Colonic mucosa (tissue), 4 donors: ENCODE data around the gene LGALS3BP. TPM values are rescaled to one million over a fixed set of nuclear protein-coding genes. Genes with fewer than 3 reads are reported as not detected.

Experiments
- DNase-seq: peaks from one replicate; pipeline ENCODE4 v3.0.0-alpha.2; 2020
- H3K27ac ChIP-seq: fragments of 200-600 bp; one replicate; pipeline ENCODE4 v1.8.0; 2021
- H3K27me3 ChIP-seq: fragments of 200-600 bp; one replicate; pipeline ENCODE4 v1.8.0; 2021
- H3K36me3 ChIP-seq: fragments of 200-600 bp; one replicate; pipeline ENCODE4 v1.8.0; 2021
- H3K4me1 ChIP-seq: fragments of 200-600 bp; one replicate; pipeline ENCODE4 v1.8.0; 2021; ENCODE audit warnings: mild to moderate bottlenecking
- H3K4me3 ChIP-seq: fragments of 200-600 bp; one replicate; pipeline ENCODE4 v1.8.0; 2021
- H3K9ac ChIP-seq, 2 donors: one replicate each; pipeline ENCODE4 v1.7.0; 2013; ENCODE audit warnings: control low read depth in 2 of 2, low read depth in 2 of 2, low read length in 2 of 2
- H3K9me3 ChIP-seq: fragments of 200-600 bp; one replicate; pipeline ENCODE4 v1.8.0; 2021
- intact Hi-C: fragments of 100-400 bp; cut with DNase I; formaldehyde crosslinking; loops from one replicate; pipeline ENCODE4 v1.14.1; 2022
- total RNA-seq, 2 donors: library from RNA; stranded (reverse); fragmentation: NEBNext Ultra II Directional in 1 of 2; extraction: Animal tissue kit (Norgen Biotek cat#: 25700) in 1 of 2; gene quantifications; one replicate each; pipeline ENCODE4 v1.2.1, GENCODE V29; 2021
- TF ChIP-seq, protein P1 (sequence below): fragments of 200-600 bp; IDR thresholded peaks from one replicate; pipeline ENCODE4 v1.8.0; 2022; ENCODE audit warnings: antibody characterized with exemption, mild to moderate bottlenecking
- donor health status: healthy.
- donor health status: DM: no; HTN: no; CAD: no.
- donor health status: DM: no; HTN: no; CAD: no.

Gene LGALS3BP
- total RNA-seq, 2 donors from 2014 or later = 635 to 674 TPM

DNA sequence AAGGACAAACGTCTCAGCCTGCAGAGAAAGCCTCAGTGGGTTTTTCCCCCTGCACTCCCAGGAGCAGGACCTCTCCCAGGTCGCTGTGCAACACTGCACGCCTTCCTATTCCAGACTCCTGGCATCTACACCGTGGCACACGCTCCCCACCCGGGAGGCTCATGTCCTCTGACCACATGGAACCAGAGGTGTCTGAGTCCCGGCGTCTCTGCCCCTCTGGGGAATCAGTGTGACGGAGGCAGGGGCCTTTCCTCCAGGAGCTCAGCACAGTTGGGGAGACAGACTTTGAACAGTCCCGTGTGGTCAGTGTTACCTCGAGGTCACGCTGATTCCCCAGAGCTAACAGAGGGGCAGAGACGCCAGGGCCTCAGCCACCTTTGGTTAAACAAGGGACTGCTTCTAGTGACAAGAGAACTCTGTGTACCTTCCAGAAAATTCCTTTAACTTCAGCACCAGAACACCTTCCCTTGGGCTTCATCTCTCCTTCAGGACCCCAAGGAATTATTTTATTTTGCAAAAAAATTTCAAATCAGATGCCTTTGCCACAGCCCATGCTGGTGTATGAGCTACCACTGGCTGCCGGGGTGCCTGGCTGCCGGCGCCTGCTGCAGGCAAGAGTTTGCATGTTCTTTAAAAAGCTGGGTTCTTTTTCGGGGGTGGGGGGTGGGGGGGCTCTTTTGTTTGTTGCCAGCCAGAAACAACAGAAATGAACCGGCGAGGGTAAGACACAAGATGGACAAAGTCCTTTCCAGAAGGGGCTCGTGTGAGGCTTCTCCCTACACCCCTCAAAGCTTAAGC, 23.3 kb upstream of the LGALS3BP start:
- Histone ChIP-seq H3K27ac (peak overlapping the region; percentile 36), H3K4me3 (peak overlapping the region; percentile 23), H3K27me3 (no peaks in the 10 kb centered on the region), H3K9ac (peak overlapping the region in 1 of 2 donors; percentile 86), H3K4me1 (peaks cover 46% of the 10 kb centered on the region), H3K9me3 (no peaks in the 10 kb centered on the region), H3K36me3 (no peaks in the 10 kb centered on the region)
- DNase-seq = peak; percentile 25
- TF ChIP-seq, protein P1, sequence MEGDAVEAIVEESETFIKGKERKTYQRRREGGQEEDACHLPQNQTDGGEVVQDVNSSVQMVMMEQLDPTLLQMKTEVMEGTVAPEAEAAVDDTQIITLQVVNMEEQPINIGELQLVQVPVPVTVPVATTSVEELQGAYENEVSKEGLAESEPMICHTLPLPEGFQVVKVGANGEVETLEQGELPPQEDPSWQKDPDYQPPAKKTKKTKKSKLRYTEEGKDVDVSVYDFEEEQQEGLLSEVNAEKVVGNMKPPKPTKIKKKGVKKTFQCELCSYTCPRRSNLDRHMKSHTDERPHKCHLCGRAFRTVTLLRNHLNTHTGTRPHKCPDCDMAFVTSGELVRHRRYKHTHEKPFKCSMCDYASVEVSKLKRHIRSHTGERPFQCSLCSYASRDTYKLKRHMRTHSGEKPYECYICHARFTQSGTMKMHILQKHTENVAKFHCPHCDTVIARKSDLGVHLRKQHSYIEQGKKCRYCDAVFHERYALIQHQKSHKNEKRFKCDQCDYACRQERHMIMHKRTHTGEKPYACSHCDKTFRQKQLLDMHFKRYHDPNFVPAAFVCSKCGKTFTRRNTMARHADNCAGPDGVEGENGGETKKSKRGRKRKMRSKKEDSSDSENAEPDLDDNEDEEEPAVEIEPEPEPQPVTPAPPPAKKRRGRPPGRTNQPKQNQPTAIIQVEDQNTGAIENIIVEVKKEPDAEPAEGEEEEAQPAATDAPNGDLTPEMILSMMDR = no peak
- intact Hi-C loops = no loop called here

DNA sequence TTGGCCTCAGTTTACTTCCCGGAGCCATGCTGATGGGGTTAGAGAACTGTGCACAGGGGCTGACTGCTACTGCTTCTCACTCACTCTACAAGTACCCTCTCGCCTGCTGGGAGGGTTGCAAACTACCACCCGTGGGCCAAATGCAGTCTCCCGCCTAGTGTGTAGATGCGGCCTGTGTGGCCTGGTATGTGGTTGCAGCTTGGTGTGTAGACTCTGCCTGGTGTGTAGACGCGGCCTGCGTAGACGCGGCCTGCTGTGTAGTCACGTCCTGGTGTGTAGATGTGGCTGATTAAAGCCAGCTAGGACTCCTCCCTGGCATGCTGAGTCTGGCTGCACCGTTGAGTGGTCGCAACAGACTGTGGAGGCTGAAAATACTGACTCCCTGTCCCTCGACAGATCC, 22.6 kb upstream of the LGALS3BP start:
- DNase-seq = no peak
- no peak overlapping the region for H3K4me3 ChIP-seq
- peak overlapping the region in 1 of 2 donors; percentile 86 for H3K9ac ChIP-seq
- TF ChIP-seq, protein P1 = no peak
- intact Hi-C loops = no loop called here
- H3K9me3 ChIP-seq = no peaks in the 10 kb centered on the region
- H3K27me3 ChIP-seq = no peaks in the 10 kb centered on the region
- peaks cover 46% of the 10 kb centered on the region for H3K4me1 ChIP-seq
- H3K27ac ChIP-seq = no peak overlapping the region
- H3K36me3 ChIP-seq = no peaks in the 10 kb centered on the region

DNA sequence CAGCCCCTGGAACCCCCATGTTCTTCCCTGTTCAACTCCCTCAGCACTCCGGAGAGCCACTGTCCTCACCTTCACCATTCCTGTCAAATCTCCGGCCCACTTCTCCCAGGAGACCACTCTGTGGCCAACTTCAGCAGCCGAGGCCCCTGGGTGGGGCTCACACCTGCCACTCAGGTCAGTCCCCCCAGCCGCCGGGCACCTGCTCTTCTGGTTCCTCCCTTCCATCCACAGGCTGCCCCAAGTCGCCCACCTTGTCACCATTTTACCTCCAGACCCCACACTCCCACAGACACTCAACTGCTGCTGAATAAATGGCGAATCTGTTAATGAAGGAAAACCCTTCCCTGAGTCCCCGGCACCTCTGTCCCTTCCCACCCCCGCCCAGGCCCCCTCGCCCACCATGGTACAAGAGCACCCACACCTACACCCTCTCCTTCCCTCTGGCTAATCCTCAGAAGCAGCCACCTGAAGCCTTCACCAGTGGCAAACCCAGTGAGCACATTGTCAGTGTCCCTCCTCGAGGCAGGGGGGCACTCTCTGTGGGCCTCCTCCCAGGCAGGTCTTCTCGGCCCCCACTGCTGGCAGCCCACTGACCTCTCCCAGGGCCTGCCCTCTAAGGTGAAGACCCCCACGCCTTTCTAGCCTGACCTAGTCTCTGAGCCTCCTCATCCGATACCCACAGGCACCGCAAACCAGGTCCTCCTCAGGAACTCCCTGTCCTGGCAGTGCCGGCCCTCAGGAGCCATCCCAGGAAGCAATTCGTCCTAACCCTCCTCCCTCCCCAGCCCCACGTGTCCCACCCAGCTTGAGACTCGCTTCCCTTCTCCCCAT, 21.7 kb upstream of the LGALS3BP start:
- Histone ChIP-seq H3K9me3 (no peaks in the 10 kb centered on the region), H3K36me3 (no peaks in the 10 kb centered on the region), H3K27me3 (no peaks in the 10 kb centered on the region), H3K4me1 (peaks cover 49% of the 10 kb centered on the region), H3K4me3 (no peak overlapping the region), H3K27ac (peak overlapping the region; percentile 44), H3K9ac (peak overlapping the region in 1 of 2 donors; percentile 86)
- TF ChIP-seq, protein P1 = no peak
- intact Hi-C loops = no loop called here
- peak; percentile 45 for DNase-seq

DNA sequence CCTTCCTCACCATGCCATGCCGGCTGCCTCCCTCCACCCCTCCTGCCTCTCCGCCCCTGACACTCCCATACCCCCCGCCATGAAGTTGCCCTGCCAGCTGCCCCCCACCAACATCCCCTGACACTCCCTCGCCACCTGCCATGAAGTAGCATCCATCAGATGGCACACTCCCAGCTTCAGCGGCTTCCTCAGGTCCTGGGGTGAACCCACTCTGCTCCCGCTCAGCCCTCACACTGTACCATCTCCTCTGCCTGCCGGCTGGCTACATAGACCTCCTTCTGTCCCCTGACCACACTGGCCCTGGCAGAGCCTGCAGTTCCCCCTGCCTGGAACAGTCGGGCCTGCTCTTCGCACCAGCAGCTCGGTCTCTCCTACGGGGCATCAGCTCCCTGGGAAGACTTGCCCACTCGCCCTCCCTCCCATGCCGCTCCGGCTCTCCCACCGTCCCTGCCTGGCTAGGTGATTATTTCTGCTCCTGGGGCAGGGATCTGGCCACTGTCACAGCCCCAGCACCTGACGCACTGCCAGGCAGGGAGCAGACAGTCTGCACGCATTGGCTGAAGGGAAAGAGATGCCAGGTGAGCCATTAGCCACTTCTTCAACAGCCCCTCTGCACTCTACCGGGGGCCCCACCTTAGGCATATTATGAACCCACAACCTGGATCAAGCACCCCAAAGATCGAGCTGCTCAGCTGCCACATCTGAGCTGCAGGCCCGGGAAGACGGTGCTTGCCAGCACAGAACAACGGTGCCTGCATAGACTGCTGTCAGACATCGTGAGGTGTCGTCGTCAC, 20.9 kb upstream of the LGALS3BP start:
- Histone ChIP-seq H3K4me1 (peaks cover 43% of the 10 kb centered on the region), H3K27ac (peak overlapping the region; percentile 44), H3K9ac (peak overlapping the region; percentile 13 to 86), H3K9me3 (no peaks in the 10 kb centered on the region), H3K27me3 (no peaks in the 10 kb centered on the region), H3K36me3 (no peaks in the 10 kb centered on the region), H3K4me3 (no peak overlapping the region)
- DNase-seq = no peak
- intact Hi-C loops = no loop called here
- TF ChIP-seq, protein P1 = no peak

DNA sequence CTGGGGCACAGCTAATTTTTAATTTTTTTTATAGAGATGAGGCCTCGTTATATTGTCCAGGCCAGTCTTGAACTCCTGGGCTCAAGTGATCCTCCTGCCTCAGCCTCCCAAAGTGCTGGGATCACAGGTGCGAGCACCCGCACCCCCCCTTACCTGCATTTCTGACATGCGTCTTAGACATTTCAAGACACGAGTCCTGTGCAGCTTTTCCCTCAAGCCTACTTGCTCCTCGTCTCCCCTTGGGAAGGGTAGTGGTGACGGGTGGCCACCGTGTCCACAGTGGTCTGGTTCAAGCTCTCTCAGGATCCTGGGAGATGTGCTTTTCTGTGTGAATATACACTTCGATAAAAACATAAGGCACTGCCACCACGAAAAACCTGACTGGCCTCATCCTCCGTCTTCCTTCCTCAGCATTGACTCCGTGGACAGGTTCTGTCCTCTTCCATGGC, 20.2 kb upstream of the LGALS3BP start:
- DNase-seq = no peak
- Histone ChIP-seq H3K36me3 (no peaks in the 10 kb centered on the region), H3K9me3 (no peaks in the 10 kb centered on the region), H3K27me3 (no peaks in the 10 kb centered on the region), H3K4me3 (no peak overlapping the region), H3K4me1 (peaks cover 41% of the 10 kb centered on the region), H3K9ac (peak overlapping the region in 1 of 2 donors; percentile 86), H3K27ac (no peak overlapping the region)
- intact Hi-C loops = no loop called here
- TF ChIP-seq, protein P1 = no peak
